ENCODE data around the gene NFIX.
"Not testable (repeated sequence)": the region's sequence is repeated elsewhere in the genome, so short reads cannot be mapped to it uniquely, and the experiment has no call there.

Gene NFIX
- long read RNA-seq, donor 1, partial matches to known transcripts: 0 of 1 reads
- long read RNA-seq, donor 1, other reads (novel, unspliced or antisense): 0 of 1 reads
- long read RNA-seq, donor 2, partial matches to known transcripts: 0 of 3 reads
- long read RNA-seq, donor 2, other reads (novel, unspliced or antisense): 0 of 3 reads
- long read RNA-seq, donor 3, partial matches to known transcripts: 0 of 1 reads
- long read RNA-seq, donor 3, other reads (novel, unspliced or antisense): 0 of 1 reads
- long read RNA-seq, donor 4, partial matches to known transcripts: 0 of 2 reads
- long read RNA-seq, donor 4, other reads (novel, unspliced or antisense): 0 of 2 reads
- long read RNA-seq, donor 5, partial matches to known transcripts: 0 of 2 reads
- long read RNA-seq, donor 5, other reads (novel, unspliced or antisense): 0 of 2 reads
- long read RNA-seq, donor 6, partial matches to known transcripts: 0 of 1 reads
- long read RNA-seq, donor 6, other reads (novel, unspliced or antisense): 0 of 1 reads
- long read RNA-seq, donor 7: 0 reads
- long read RNA-seq, donor 8, partial matches to known transcripts: 5 of 9 reads
- long read RNA-seq, donor 8, other reads (novel, unspliced or antisense): 0 of 9 reads

- peak; percentile 59 for DNase-seq
Measured at GRCh38 chr19:12994701-12995595, at the start of gene NFIX. TSS of gene NFIX (plus strand) at chr19:12995475. CDS start at chr19:12995838, 363 bp downstream.

- peak; percentile 90 for DNase-seq
Measured at GRCh38 chr19:12945479-12946091, 49.7 kb upstream of the NFIX start, which contains the start of gene RAD23A. TSS of gene RAD23A (plus strand) at chr19:12945862. CDS start at chr19:12945949, 87 bp downstream.

- DNase-seq: peak; percentile 56
Measured at GRCh38 chr19:12946092-12946721, 49.1 kb upstream of the NFIX start.

- DNase-seq: no peak
Measured at GRCh38 chr19:12946731-12947496, 48.4 kb upstream of the NFIX start.

- no peak for DNase-seq
Measured at GRCh38 chr19:12947702-12948611, 47.3 kb upstream of the NFIX start.

GRCh38 chr19:12948612-12949362 is 46.5 kb upstream of the NFIX start:
- DNase-seq: no peak

GRCh38 chr19:12949363-12950283 is 45.7 kb upstream of the NFIX start:
- DNase-seq: no peak

- DNase-seq: not testable (repeated sequence)
Measured at GRCh38 chr19:12952050-12952449, 43.2 kb upstream of the NFIX start.

GRCh38 chr19:12952488-12953137 is 42.7 kb upstream of the NFIX start:
- no peak for DNase-seq

GRCh38 chr19:12953138-12953798 is 42.0 kb upstream of the NFIX start:
- no peak for DNase-seq

GRCh38 chr19:12953799-12954611 is 41.3 kb upstream of the NFIX start:
- DNase-seq: no peak

GRCh38 chr19:12954612-12954962 is 40.7 kb upstream of the NFIX start:
- DNase-seq: no peak

GRCh38 chr19:12955575-12955974 is 39.7 kb upstream of the NFIX start:
- DNase-seq: not testable (repeated sequence)

- DNase-seq: no peak
Measured at GRCh38 chr19:12955996-12956395, 39.3 kb upstream of the NFIX start.

- DNase-seq: peak; percentile 93
Measured at GRCh38 chr19:12956446-12957388, 38.6 kb upstream of the NFIX start, which contains the start of gene GADD45GIP1. TSS of gene GADD45GIP1 (minus strand) at chr19:12957223. CDS start at chr19:12957212, 11 bp downstream.
